HG02623 (cell line): Measurements from ENCODE around the gene MRPL16.

Source experiments
- ATAC-seq: cut with Tn5 transposase; IDR thresholded peaks from one replicate; pipeline ENCODE4 v1.9.1; 2021; ENCODE audit warnings: moderate library complexity; ENCODE audit not compliant: unreplicated experiment

The MRPL16 gene

DNA sequence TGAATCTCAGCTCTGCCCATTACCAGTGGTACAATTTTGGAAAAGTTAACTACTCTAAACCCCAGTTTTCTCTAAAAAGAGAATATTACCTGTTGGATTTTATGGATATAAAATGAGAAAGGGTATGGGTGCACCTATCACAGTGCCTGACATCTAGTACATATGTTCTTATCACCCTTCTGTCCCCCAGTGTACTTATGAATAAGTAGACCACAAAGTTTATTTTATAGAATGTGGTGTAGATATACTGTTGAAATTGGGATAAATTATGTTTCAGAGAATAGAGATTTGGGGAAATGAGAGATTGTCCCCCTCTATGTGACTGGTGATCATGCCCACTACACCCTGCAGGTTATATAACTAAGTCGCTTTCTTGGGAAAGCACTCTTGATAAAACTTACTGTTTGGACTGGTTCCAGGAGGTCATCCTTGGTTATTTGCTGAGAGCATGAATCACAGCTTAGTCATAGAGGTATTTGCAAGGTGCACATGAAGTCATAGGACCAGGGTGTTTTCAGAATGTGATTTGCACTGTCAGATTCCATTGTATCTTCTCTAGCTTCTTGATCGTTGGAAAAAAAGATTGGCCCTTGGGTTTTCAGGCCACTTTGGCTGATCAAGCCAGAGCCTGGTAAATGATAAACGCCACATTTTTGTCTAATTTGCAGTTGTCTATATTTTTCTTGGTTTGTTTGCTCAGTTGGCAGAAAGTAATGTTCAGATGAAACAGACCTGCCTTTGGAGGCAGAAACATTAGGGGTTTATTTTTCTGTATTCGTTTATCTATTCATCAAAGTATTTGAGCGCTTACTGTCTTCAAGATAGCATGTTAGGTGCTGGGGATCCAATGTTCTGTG lies 34.1 kb downstream of the MRPL16 start:
- no peak for ATAC-seq

DNA sequence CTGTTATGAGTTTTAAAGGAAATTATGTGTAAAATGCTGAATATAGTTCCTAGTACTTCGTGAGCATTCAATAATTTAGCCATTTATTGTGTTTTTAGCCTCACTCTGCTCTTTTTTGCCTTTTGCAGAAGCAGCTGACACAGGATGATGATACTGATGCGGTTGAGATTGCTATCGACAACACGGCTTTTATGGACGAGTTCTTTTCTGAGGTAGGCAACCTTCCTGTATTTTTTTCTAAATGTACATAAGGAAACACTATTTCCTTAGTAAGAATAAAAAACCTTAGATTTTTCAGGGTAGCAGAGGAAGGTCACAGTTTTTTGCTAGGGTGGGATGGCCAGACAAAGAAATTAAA lies 37.5 kb downstream of the MRPL16 start:
- no peak for ATAC-seq

- no peak for ATAC-seq
These were observed 39.0 kb downstream of the MRPL16 start for GRCh38 chr11:59771605-59772004.

DNA sequence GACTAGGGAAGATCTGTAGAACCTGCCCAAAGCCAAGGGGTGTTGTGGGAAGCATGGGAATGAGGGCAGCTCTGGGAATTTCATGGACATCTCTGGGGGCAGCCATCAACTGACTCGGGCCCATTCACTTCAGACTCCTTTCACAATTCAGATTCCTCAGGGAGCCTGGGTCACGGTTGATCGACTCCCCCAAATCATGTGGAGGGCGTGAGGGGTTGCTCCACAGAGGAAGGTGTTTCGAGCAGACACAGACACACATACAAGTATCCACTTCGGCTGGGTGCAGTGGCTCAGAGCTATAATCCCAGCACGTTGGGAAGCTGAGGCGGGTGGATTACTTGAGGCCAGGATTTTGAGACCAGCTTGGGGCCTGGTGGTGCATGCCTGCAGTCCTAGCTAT lies 39.7 kb downstream of the MRPL16 start:
- ATAC-seq, result no peak

- no peak for ATAC-seq
These were observed 40.3 kb downstream of the MRPL16 start for GRCh38 chr11:59770319-59770718.

- ATAC-seq, result no peak
These were observed 40.8 kb downstream of the MRPL16 start for GRCh38 chr11:59769828-59770227.

- ATAC-seq, result no peak
These were observed 41.5 kb downstream of the MRPL16 start for GRCh38 chr11:59769111-59769510.

DNA sequence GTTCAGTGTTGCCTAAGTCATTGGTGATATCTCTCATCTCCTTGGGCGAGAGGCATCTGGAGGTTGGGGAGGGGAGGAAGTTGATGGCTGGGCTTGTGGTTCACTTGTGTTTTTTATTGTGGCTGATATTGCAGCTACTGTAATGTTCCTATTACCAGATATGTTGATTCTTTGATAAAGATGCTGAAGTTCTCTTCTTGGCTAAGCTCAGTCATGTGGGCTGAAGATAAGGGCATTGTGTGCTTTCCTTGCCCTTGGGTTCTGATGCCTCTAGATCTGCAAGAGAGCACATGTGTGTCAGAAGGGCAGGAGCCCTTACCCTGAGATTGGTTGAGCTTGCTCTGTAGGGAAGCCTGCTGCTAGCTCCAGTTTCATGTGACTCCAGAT lies 43.4 kb downstream of the MRPL16 start:
- ATAC-seq, result no peak

GRCh38 chr11:59766542-59767224 lies 43.9 kb downstream of the MRPL16 start:
- ATAC-seq, result no peak

DNA sequence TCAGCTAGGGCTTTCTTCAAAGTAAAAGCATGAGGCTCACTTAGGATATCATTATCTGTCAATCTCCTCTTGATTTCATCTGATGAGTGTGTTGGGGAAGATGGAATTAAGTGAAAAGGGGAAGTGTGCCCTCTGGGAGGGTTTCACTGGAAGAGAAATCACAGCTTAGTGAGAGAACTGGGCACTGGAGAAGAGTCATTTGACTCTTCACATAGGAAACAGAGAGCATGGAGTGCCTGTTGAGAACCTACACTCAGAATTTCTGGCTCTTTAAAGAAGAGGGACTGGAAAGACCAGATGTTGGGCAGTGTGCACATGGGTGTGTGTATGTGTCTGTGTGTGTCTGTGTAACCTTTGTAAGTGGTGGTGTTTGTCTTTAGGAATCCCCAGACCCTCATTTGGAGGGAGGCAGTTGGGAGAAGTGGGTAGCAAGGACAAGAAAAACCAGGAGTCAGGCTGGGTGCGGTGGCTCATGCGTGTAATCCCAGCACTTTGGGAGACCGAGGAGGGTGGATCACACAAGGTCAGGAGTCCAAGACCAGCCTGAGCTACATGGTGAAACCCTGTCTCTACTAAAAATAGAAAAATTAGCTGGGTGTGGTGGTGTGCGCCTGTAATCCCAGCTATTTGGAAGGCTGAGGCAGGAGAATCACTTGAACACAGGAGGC lies 45.4 kb downstream of the MRPL16 start:
- ATAC-seq, result no peak

GRCh38 chr11:59761993-59762392 lies 48.6 kb downstream of the MRPL16 start:
- no peak for ATAC-seq

DNA sequence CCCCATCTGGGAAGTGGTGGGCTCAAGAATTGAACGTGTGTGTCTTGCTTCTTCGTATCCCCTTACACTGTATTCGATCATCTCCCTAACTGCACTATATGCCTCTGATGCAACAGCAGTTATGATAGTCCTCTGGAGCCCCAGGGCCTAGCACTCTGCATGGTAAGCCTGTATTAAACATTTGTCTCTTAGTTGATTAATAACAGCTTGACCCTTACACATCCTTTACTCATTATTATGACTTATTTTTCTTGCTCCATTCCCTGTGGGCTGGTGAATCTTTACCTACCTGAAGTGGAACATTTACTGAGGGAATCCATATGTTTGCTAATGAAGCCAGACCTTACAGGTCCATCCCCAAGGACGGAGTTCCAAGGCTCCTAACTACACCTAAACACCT lies 49.8 kb downstream of the MRPL16 start:
- ATAC-seq, result no peak

GRCh38 chr11:59759900-59760299 lies 50.7 kb downstream of the MRPL16 start:
- no peak for ATAC-seq

- ATAC-seq, result no peak
These were observed 52.1 kb downstream of the MRPL16 start for GRCh38 chr11:59758401-59759037.

GRCh38 chr11:59756845-59757244 lies 53.7 kb downstream of the MRPL16 start:
- no peak for ATAC-seq

DNA sequence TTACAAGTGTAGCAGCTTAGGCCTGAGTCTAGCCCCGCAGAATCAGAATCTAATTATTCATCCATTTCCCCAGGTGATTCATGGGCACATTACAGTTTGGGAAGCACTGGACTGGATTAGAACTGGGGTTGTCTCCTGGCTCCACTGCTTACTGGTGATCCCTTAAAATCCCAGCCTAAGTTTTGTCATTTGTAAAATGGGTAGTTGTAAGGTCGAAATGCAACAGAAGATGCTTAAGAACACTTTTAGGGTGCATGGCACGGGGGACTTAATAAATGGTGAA lies 54.1 kb downstream of the MRPL16 start:
- no peak for ATAC-seq
